CD8-positive, alpha-beta memory T cell (primary cell): ENCODE measurements around the gene ARMS2. TPM values are rescaled to one million over a fixed set of nuclear protein-coding genes. Genes with fewer than 3 reads are reported as not detected.
A peak's percentile ranks its signal among the peaks of the same experiment; 100 is the strongest.

Experiments
- CTCF ChIA-PET: fragments of 350-600 bp; sonication (Branson Sonifier 250); formaldehyde crosslinking; loops from one replicate; lab custom pipeline; 2021; ENCODE audit warnings: antibody characterized with exemption; lab: Charles Lee
- POLR2A ChIA-PET: fragments of 350-600 bp; sonication (Branson Sonifier 250); formaldehyde crosslinking; loops from one replicate; lab custom pipeline; 2021; ENCODE audit warnings: antibody characterized with exemption; lab: Charles Lee
- DNase-seq, 5 donors: peaks; one replicate each; pipeline versions ENCODE4 v3.0.0 to v3.0.0-alpha.2; 2020 to 2022; ENCODE audit warnings: mixed read lengths in 1 of 5
- H3K27ac ChIP-seq: one replicate; pipeline ENCODE4 v1.7.0; 2013; ENCODE audit warnings: low read depth, mild to moderate bottlenecking, low read length, moderate library complexity
- H3K27me3 ChIP-seq: 2 replicates; pipeline ENCODE4 v1.7.0; 2013; ENCODE audit warnings: low read length, mild to moderate bottlenecking; ENCODE audit not compliant: insufficient read depth, poor library complexity, severe bottlenecking
- H3K36me3 ChIP-seq: 2 replicates; pipeline ENCODE4 v1.7.0; 2013; ENCODE audit warnings: mild to moderate bottlenecking, low read length, moderate library complexity; ENCODE audit not compliant: insufficient read depth
- H3K4me1 ChIP-seq: 2 replicates; pipeline ENCODE4 v1.7.0; 2013; ENCODE audit warnings: mild to moderate bottlenecking, low read length, moderate library complexity; ENCODE audit not compliant: insufficient read depth
- H3K4me3 ChIP-seq: 2 replicates; pipeline ENCODE4 v1.7.0; 2013; ENCODE audit warnings: mild to moderate bottlenecking, low read length
- H3K9me3 ChIP-seq: 2 replicates; pipeline ENCODE4 v1.7.0; 2013; ENCODE audit warnings: mild to moderate bottlenecking, low read length
- H3K27ac Mint-ChIP-seq, 8 donors: one replicate each; pipeline ENCODE4 v1.8.0; 2020 to 2021; ENCODE audit warnings: mixed read lengths in 8 of 8, mild to moderate bottlenecking in 6 of 8, inconsistent platforms in 3 of 8, moderate library complexity in 3 of 8
- H3K27me3 Mint-ChIP-seq, 2 donors: one replicate each; pipeline ENCODE4 v1.8.0; 2020 to 2021; ENCODE audit warnings: mixed read lengths in 2 of 2, mild to moderate bottlenecking in 1 of 2, moderate library complexity in 1 of 2
- H3K36me3 Mint-ChIP-seq, 3 donors: one replicate each; pipeline ENCODE4 v1.8.0; 2020 to 2021; ENCODE audit warnings: mixed read lengths in 3 of 3, inconsistent platforms in 1 of 3, mild to moderate bottlenecking in 1 of 3
- H3K4me1 Mint-ChIP-seq, 3 donors: one replicate each; pipeline ENCODE4 v1.8.0; 2020 to 2021; ENCODE audit warnings: mixed read lengths in 3 of 3, inconsistent platforms in 1 of 3, mild to moderate bottlenecking in 1 of 3
- H3K4me3 Mint-ChIP-seq, 7 donors: one replicate each; pipeline ENCODE4 v1.8.0; 2020 to 2021; ENCODE audit warnings: mixed read lengths in 7 of 7, mild to moderate bottlenecking in 6 of 7, moderate library complexity in 4 of 7, inconsistent platforms in 2 of 7
- H3K9me3 Mint-ChIP-seq, 5 donors: one replicate each; pipeline ENCODE4 v1.8.0; 2020 to 2022; ENCODE audit warnings: mixed read lengths in 5 of 5, mild to moderate bottlenecking in 3 of 5, moderate library complexity in 2 of 5, inconsistent platforms in 1 of 5
- polyA plus RNA-seq: library from polyadenylated mRNA; unstranded; fragments of 300-500 nt; fragmentation: Illumina TruSeq; gene quantifications from one replicate; pipeline ENCODE4 v1.2.3, GENCODE V29; 2021
- total RNA-seq, 2 experiments: library from RNA; stranded (reverse); gene quantifications; one replicate each; pipeline ENCODE4 v1.2.3, GENCODE V29; 2021

The ARMS2 gene
- total and polyA plus RNA-seq, 3 experiments from 2014 or later = not detected

DNA sequence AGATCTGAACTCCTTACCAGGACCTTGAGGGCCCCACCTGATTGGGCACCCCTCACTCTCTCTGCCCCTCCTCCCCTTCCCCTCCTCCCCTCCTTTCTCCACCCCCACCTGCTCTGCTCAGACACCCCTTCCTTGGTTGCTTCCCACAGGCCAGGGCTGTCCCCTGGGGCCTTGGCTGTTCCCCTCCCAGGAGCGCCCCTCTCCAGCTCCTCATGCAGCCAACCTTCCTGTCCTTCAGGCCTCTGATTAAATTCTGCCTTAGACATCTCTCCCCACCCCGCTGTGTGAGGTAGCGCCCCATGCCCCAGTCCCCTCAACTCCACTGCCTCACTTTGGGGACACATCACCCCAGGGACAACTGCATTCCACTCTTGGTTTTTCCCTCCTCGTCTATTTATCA lies 39.3 kb downstream of the ARMS2 start:
- H3K9me3 ChIP-seq = no peaks in the 10 kb centered on the region
- H3K4me3 ChIP-seq = no peak overlapping the region
- no peaks in the 10 kb centered on the region for H3K36me3 Mint-ChIP-seq
- no peaks in the 10 kb centered on the region for H3K9me3 Mint-ChIP-seq
- ChIA-PET CTCF (interaction anchor here (0.6 to 1.3 kb wide), 2 partner anchors 10 to 72 kb away, joined by 3 to 5 read pairs; no protein-coding TSS in a partner anchor), POLR2A (no interaction called here)
- no peak overlapping the region for H3K27ac Mint-ChIP-seq
- H3K4me1 Mint-ChIP-seq = peaks cover 27 to 42% (median 36%) of the 10 kb centered on the region in 3 donors
- peak overlapping the region in 1 of 7 donors; percentile 32 for H3K4me3 Mint-ChIP-seq
- peaks cover 23% of the 10 kb centered on the region for H3K4me1 ChIP-seq
- DNase-seq = peak in 1 of 5 donors; percentile 14
- H3K27me3 Mint-ChIP-seq = peaks cover 5 to 6% of the 10 kb centered on the region in 2 donors
- H3K27me3 ChIP-seq = no peaks in the 10 kb centered on the region
- no peaks in the 10 kb centered on the region for H3K36me3 ChIP-seq
- H3K27ac ChIP-seq = no peak overlapping the region

DNA sequence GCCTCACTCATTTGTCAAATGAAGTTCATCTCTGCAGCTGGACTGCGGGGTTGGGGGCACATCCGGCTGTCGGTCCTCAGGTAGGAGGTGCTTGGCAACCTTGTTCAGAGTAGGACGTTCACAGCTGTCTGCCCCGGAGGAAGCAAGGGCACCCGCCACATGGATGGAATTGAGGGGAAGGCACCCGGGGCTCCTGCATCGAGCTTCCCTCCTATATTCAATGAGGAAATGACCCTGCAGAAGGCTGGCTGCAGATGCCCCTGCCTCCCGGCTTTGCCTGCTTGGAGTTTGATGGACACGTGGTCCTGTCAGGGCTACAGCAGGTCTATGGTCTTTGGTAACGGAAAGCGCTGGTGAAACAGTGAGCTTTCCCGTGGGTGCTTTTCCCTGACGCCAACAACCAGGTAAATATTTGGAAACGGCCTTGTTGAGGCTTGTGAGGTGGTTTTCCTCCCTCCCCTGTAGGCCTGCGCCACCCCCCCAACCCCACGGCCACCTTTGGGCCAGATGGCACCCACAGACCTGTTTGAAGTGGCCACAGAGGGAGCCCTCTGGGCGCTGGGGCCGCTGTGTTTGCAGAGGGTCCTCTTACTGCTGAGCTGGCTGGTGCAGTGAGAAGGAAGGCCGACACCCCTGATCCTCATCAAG lies 39.8 kb downstream of the ARMS2 start:
- no peaks in the 10 kb centered on the region for H3K36me3 Mint-ChIP-seq
- DNase-seq = peak in 1 of 5 donors; percentile 40
- ChIA-PET POLR2A (no interaction called here), CTCF (interaction anchor here (1.3 kb wide), 1 partner anchor 71 kb away, joined by 5 read pairs; no protein-coding TSS in a partner anchor)
- Histone ChIP-seq H3K9me3 (no peaks in the 10 kb centered on the region), H3K27me3 (no peaks in the 10 kb centered on the region), H3K4me3 (no peak overlapping the region), H3K4me1 (peaks cover 23% of the 10 kb centered on the region), H3K27ac (no peak overlapping the region), H3K36me3 (no peaks in the 10 kb centered on the region)
- H3K27me3 Mint-ChIP-seq = peaks cover 5 to 6% of the 10 kb centered on the region in 2 donors
- H3K9me3 Mint-ChIP-seq = no peaks in the 10 kb centered on the region
- peaks cover 27 to 42% (median 36%) of the 10 kb centered on the region in 3 donors for H3K4me1 Mint-ChIP-seq
- no peak overlapping the region for H3K27ac Mint-ChIP-seq
- H3K4me3 Mint-ChIP-seq = peak overlapping the region in 1 of 7 donors; percentile 32

DNA sequence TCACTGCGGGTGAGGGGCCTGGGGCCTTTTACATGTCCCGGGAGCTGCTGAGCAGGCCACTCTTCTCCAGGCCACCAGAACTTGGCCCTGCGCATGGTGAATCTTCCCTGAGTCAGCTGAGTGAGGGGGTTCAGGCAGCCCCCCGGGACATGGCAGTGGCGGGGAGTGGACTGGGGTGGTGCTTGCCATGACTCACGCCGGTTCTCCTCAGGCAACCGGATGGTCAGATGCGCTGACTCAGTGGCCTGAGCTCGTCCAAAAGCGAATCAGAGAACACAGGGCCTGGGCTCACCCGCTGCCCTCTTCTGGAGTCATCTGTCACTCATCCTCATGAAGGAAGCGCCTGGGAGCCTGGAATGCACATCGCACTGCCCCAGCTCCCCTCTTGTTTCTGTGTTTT lies 40.4 kb downstream of the ARMS2 start:
- peak in 1 of 5 donors; percentile 33 for DNase-seq
- CTCF ChIA-PET = no interaction called here
- no peak overlapping the region for H3K4me3 Mint-ChIP-seq
- Histone ChIP-seq H3K27me3 (no peaks in the 10 kb centered on the region), H3K4me3 (no peak overlapping the region), H3K4me1 (peaks cover 23% of the 10 kb centered on the region), H3K36me3 (no peaks in the 10 kb centered on the region), H3K27ac (no peak overlapping the region), H3K9me3 (no peaks in the 10 kb centered on the region)
- POLR2A ChIA-PET = no interaction called here
- peaks cover 6 to 7% of the 10 kb centered on the region in 2 donors for H3K27me3 Mint-ChIP-seq
- no peaks in the 10 kb centered on the region for H3K9me3 Mint-ChIP-seq
- H3K4me1 Mint-ChIP-seq = peaks cover 27 to 42% (median 36%) of the 10 kb centered on the region in 3 donors
- H3K27ac Mint-ChIP-seq = no peak overlapping the region
- H3K36me3 Mint-ChIP-seq = no peaks in the 10 kb centered on the region

DNA sequence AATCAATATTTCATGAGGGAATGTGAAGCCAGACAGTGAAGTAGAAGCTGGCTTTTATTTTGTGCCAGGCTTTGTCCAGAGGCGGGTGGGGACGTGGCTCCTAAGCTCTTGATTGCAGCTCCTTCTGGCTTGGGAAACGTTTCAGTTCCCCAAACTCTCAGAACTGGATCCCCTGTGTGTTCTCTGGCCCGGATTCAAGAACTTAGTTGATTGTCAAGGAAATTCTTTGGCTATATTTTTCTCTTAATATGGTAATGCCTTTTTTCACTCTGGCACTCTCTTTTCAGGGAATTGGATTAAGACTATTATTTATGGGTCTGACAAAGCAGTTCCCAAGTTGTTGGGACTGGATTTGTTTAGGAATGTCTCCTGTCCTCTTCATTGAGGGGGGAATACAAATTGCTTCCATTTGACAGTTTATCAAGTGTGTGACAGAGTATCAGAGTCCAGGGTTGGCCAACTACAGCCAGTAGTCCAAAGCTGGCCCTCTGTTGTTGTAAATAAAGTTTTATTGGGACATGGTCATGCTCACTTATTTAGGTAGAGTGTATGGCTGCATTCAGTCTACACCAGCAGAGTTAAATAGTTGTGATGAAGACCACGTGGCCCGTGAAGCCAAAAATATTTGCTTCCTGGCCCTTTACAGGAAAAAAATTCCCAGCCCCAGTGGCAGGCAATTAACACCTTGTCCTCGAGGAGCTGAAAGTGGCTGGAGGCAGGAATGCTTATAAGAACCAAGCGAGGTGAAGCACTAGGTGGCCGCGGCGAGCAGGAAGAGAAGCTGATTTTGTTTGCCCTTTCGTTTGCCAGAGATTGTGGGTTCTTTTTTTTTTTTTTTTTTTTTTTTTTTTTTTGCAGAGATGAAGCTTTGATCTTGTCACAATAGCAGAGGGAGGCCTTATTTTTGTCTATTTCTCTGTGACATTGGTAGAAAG lies 41.2 kb downstream of the ARMS2 start:
- peak overlapping the region in 4 of 8 donors; percentile 40 to 85 (median 51) for H3K27ac Mint-ChIP-seq
- Histone ChIP-seq H3K4me3 (no peak overlapping the region), H3K27ac (no peak overlapping the region), H3K4me1 (peaks cover 23% of the 10 kb centered on the region), H3K9me3 (no peaks in the 10 kb centered on the region), H3K36me3 (no peaks in the 10 kb centered on the region), H3K27me3 (no peaks in the 10 kb centered on the region)
- H3K27me3 Mint-ChIP-seq = peaks cover 5 to 6% of the 10 kb centered on the region in 2 donors
- H3K4me3 Mint-ChIP-seq = peak overlapping the region in 6 of 7 donors; percentile 2 to 76 (median 52)
- no peaks in the 10 kb centered on the region for H3K36me3 Mint-ChIP-seq
- H3K4me1 Mint-ChIP-seq = peaks cover 24 to 34% (median 30%) of the 10 kb centered on the region in 3 donors
- CTCF ChIA-PET = interaction anchor here (0.7 to 1.4 kb wide), 6 partner anchors 8 to 153 kb away, joined by 3 to 7 read pairs (median 4); no protein-coding TSS in a partner anchor
- no peaks in the 10 kb centered on the region for H3K9me3 Mint-ChIP-seq
- peak in 2 of 5 donors; percentile 1 to 13 for DNase-seq
- POLR2A ChIA-PET = interaction anchor here (0.6 to 1.0 kb wide), 2 partner anchors 63 to 114 kb away, joined by 3 to 5 read pairs; no protein-coding TSS in a partner anchor

DNA sequence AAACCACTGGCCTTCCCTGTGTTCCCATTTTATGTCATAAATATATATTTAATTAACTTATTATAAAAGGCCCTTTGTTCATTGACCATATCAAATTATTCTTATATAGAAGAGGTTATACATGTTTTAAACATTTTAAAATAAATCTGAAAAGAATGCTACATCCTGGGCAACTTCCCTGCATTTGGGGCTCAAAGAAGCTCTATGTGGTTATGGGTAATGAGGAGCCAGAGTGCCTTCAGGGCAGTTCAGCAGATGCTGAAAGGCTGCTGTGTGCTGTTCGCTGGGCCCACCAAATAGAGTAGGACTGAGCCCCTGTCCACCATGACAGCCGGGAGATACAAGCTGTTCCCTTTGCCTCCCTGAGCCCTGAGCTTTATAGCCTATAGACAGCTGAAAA lies 42.8 kb downstream of the ARMS2 start:
- H3K4me3 ChIP-seq = no peak overlapping the region
- H3K36me3 ChIP-seq = no peaks in the 10 kb centered on the region
- Mint-ChIP-seq H3K4me3 (no peak overlapping the region), H3K27ac (no peak overlapping the region), H3K9me3 (no peaks in the 10 kb centered on the region), H3K4me1 (peaks cover 12 to 20% (median 16%) of the 10 kb centered on the region in 3 donors), H3K27me3 (peaks cover 4 to 6% of the 10 kb centered on the region in 2 donors), H3K36me3 (no peaks in the 10 kb centered on the region)
- DNase-seq = no peak
- CTCF ChIA-PET = interaction anchor here (1.4 kb wide), 1 partner anchor 154 kb away, joined by 3 read pairs; no protein-coding TSS in a partner anchor
- H3K27me3 ChIP-seq = no peaks in the 10 kb centered on the region
- POLR2A ChIA-PET = no interaction called here
- H3K27ac ChIP-seq = no peak overlapping the region
- peaks cover 12% of the 10 kb centered on the region for H3K4me1 ChIP-seq
- H3K9me3 ChIP-seq = no peaks in the 10 kb centered on the region

DNA sequence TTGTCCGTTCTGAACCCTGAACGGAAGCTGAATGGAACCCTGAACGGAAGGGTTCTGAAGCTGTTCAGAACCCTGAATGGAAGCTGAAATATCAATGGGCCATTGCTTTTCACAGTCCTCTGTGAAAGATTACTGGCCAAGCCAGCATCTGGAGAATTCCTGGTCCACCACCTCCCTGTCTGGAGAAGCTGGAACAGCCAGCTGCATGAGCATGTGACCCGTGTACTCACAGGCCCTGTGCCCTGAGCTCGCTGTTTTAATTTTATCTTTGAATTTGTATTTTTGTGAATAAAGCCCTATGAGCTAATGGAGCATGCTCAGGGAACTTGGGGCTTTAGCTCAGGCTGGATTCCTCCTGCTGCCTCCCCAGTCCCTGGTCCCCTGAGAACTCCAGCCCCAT lies 44.1 kb downstream of the ARMS2 start:
- Histone ChIP-seq H3K27ac (no peak overlapping the region), H3K36me3 (no peaks in the 10 kb centered on the region), H3K27me3 (no peaks in the 10 kb centered on the region), H3K4me1 (peaks cover 12% of the 10 kb centered on the region), H3K4me3 (no peak overlapping the region), H3K9me3 (no peaks in the 10 kb centered on the region)
- ChIA-PET POLR2A (no interaction called here), CTCF (interaction anchor here (0.9 to 1.5 kb wide), 2 partner anchors 10 to 200 kb away, joined by 3 to 4 read pairs; no protein-coding TSS in a partner anchor)
- Mint-ChIP-seq H3K9me3 (no peaks in the 10 kb centered on the region), H3K4me1 (peaks cover 12 to 20% (median 16%) of the 10 kb centered on the region in 3 donors), H3K36me3 (no peaks in the 10 kb centered on the region), H3K4me3 (no peak overlapping the region), H3K27ac (no peak overlapping the region), H3K27me3 (peaks cover 3 to 6% of the 10 kb centered on the region in 2 donors)
- DNase-seq = no peak

DNA sequence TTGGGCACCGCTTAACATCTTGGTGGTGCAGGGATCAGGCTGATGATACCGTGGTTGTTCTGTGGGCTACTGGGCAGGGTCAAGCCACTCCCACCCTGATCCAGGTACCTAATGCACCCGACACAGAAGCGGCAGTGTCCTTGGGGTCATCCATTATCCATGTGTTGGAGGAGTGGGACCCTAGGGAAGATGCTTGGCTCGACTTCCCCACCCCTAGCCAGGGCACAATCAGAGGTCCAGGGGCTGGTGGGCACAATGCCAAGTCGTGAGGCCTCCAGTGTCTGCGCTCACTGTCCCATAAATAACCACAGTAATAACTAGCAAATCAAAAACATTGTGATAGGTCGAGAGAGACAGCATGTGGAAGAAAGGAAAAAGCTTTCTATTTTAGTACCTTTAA lies 44.6 kb downstream of the ARMS2 start:
- Mint-ChIP-seq H3K4me1 (peaks cover 12 to 20% (median 16%) of the 10 kb centered on the region in 3 donors), H3K4me3 (no peak overlapping the region), H3K27ac (peak overlapping the region in 1 of 8 donors; percentile 26), H3K36me3 (no peaks in the 10 kb centered on the region), H3K9me3 (no peaks in the 10 kb centered on the region), H3K27me3 (peaks cover 2 to 6% of the 10 kb centered on the region in 2 donors)
- no peak overlapping the region for H3K4me3 ChIP-seq
- peaks cover 12% of the 10 kb centered on the region for H3K4me1 ChIP-seq
- no peaks in the 10 kb centered on the region for H3K27me3 ChIP-seq
- ChIA-PET POLR2A (no interaction called here), CTCF (interaction anchor here (0.9 to 1.5 kb wide), 2 partner anchors 10 to 200 kb away, joined by 3 to 4 read pairs; no protein-coding TSS in a partner anchor)
- no peak for DNase-seq
- no peaks in the 10 kb centered on the region for H3K9me3 ChIP-seq
- no peaks in the 10 kb centered on the region for H3K36me3 ChIP-seq
- H3K27ac ChIP-seq = no peak overlapping the region
